HEK293 (cell line): Measurements from ENCODE around the gene MYCN.

Source experiments
- CTCF ChIA-PET: fragments of 350-600 bp; formaldehyde crosslinking; extraction: SDS; loops from one replicate; lab custom pipeline; 2021; ENCODE audit warnings: antibody characterized with exemption; lab: Yijun Ruan, JAX
- POLR2A ChIA-PET: fragments of 300-600 bp; formaldehyde crosslinking; extraction: SDS; loops from one replicate; lab custom pipeline; 2020; ENCODE audit warnings: antibody characterized with exemption, inconsistent platforms; lab: Yijun Ruan, JAX
- H3K27ac ChIP-seq: fragments of 200-500 bp; sonication (Bioruptor generic); 2 replicates; pipeline ENCODE4 v1.5.1; 2014; ENCODE audit warnings: low read depth, low read length, control low read depth, inconsistent platforms; ENCODE audit errors: extremely low read depth
- H3K36me3 ChIP-seq, 2 experiments: fragments of 200-500 bp in 1 of 2; sonication (Bioruptor generic) in 1 of 2; 1 replicate in 1 of 2; 2 replicates in 1 of 2; pipeline ENCODE4 v1.5.1; 2014 to 2017; ENCODE audit warnings: inconsistent platforms in 2 of 2, low read length in 2 of 2; ENCODE audit not compliant: control insufficient read depth in 2 of 2, insufficient read depth in 1 of 2
- H3K4me1 ChIP-seq: fragments of 200-500 bp; sonication (Bioruptor generic); 2 replicates; pipeline ENCODE4 v1.5.1; 2014; ENCODE audit warnings: mild to moderate bottlenecking, low read length, inconsistent platforms; ENCODE audit not compliant: control insufficient read depth, insufficient read depth
- H3K4me3 ChIP-seq: 2 replicates; pipeline ENCODE4 v1.5.1; 2011; ENCODE audit warnings: low read depth, mild to moderate bottlenecking, control low read depth, low read length, moderate library complexity
- H3K9me3 ChIP-seq: fragments of 200-500 bp; sonication (Bioruptor generic); 2 replicates; pipeline ENCODE4 v1.5.1; 2014; ENCODE audit warnings: low read depth, low read length, inconsistent platforms; ENCODE audit not compliant: control insufficient read depth, insufficient read depth
- BCL11B ChIP-seq: fragments of 450-650 bp; formaldehyde crosslinking; IDR thresholded peaks from 2 replicates; pipeline ENCODE4 v1.5.1; 2016; ENCODE audit warnings: low read depth, missing biosample characterization, missing genetic modification characterization
- KLF10 ChIP-seq: fragments of 450-650 bp; IDR thresholded peaks from 2 replicates; pipeline ENCODE4 v1.5.1; 2018; ENCODE audit warnings: missing biosample characterization, mild to moderate bottlenecking, missing genetic modification characterization
- MEIS1 ChIP-seq: sonication (generic); formaldehyde crosslinking; IDR thresholded peaks from 2 replicates; pipeline ENCODE4 v1.8.1; 2022; ENCODE audit warnings: missing genetic modification reagents, mild to moderate bottlenecking, borderline replicate concordance
- SALL2 ChIP-seq: fragments of 450-650 bp; formaldehyde crosslinking; IDR thresholded peaks from 2 replicates; pipeline ENCODE4 v1.5.0; 2017; ENCODE audit warnings: missing biosample characterization, mild to moderate bottlenecking, missing genetic modification characterization, borderline replicate concordance
- YY1 ChIP-seq: fragments of 450-650 bp; formaldehyde crosslinking; IDR thresholded peaks from 2 replicates; pipeline ENCODE4 v1.5.1; 2018; ENCODE audit warnings: missing biosample characterization, missing genetic modification characterization
- YY2 ChIP-seq: fragments of 450-650 bp; formaldehyde crosslinking; IDR thresholded peaks from 2 replicates; pipeline ENCODE4 v1.5.1; 2016; ENCODE audit warnings: missing biosample characterization, missing genetic modification characterization
- ZBTB21 ChIP-seq: fragments of 450-650 bp; formaldehyde crosslinking; IDR thresholded peaks from 2 replicates; pipeline ENCODE4 v1.5.1; 2017; ENCODE audit warnings: missing biosample characterization, missing genetic modification characterization
- ZBTB48 ChIP-seq: fragments of 450-650 bp; formaldehyde crosslinking; IDR thresholded peaks from 2 replicates; pipeline ENCODE4 v1.5.1; 2016; ENCODE audit warnings: missing biosample characterization, missing genetic modification characterization
- ZBTB7A ChIP-seq: fragments of 450-650 bp; formaldehyde crosslinking; IDR thresholded peaks from 2 replicates; pipeline ENCODE4 v1.5.1; 2016; ENCODE audit warnings: low read depth, missing biosample characterization, missing genetic modification characterization
- ZFP3 ChIP-seq: fragments of 450-650 bp; formaldehyde crosslinking; IDR thresholded peaks from 2 replicates; pipeline ENCODE4 v1.5.1; 2016; ENCODE audit warnings: low read depth, missing biosample characterization, missing genetic modification characterization
- ZNF112 ChIP-seq: fragments of 450-650 bp; formaldehyde crosslinking; IDR thresholded peaks from 2 replicates; pipeline ENCODE4 v1.5.0; 2017; ENCODE audit warnings: missing biosample characterization, missing genetic modification characterization
- ZNF132 ChIP-seq: fragments of 450-650 bp; formaldehyde crosslinking; IDR thresholded peaks from 2 replicates; pipeline ENCODE4 v1.5.1; 2017; ENCODE audit warnings: missing biosample characterization, missing genetic modification characterization, borderline replicate concordance
- ZNF140 ChIP-seq: fragments of 450-650 bp; formaldehyde crosslinking; IDR thresholded peaks from 2 replicates; pipeline ENCODE4 v1.5.1; 2016; ENCODE audit warnings: missing biosample characterization, missing genetic modification characterization
- ZNF19 ChIP-seq: fragments of 450-650 bp; formaldehyde crosslinking; IDR thresholded peaks from 2 replicates; pipeline ENCODE4; 2016; ENCODE audit warnings: missing biosample characterization, missing genetic modification characterization, low read depth
- ZNF394 ChIP-seq: fragments of 450-650 bp; formaldehyde crosslinking; IDR thresholded peaks from 2 replicates; pipeline ENCODE4 v1.5.1; 2016; ENCODE audit warnings: missing biosample characterization, missing genetic modification characterization, mild to moderate bottlenecking, moderate library complexity, borderline replicate concordance
- ZNF48 ChIP-seq: fragments of 450-650 bp; formaldehyde crosslinking; IDR thresholded peaks from 2 replicates; pipeline ENCODE4 v1.5.1; 2016; ENCODE audit warnings: missing biosample characterization, missing genetic modification characterization
- ZNF549 ChIP-seq: fragments of 450-650 bp; IDR thresholded peaks from 2 replicates; pipeline ENCODE4 v1.5.1; 2018; ENCODE audit warnings: missing biosample characterization, missing genetic modification characterization, mild to moderate bottlenecking, inconsistent platforms, moderate library complexity
- ZNF561 ChIP-seq: fragments of 450-650 bp; IDR thresholded peaks from 2 replicates; pipeline ENCODE4 v1.5.1; 2018; ENCODE audit warnings: missing biosample characterization, missing genetic modification characterization, borderline replicate concordance
- ZNF621 ChIP-seq: fragments of 450-650 bp; formaldehyde crosslinking; IDR thresholded peaks from 2 replicates; pipeline ENCODE4 v1.5.1; 2017; ENCODE audit warnings: missing biosample characterization, missing genetic modification characterization
- ZNF629 ChIP-seq: fragments of 450-650 bp; formaldehyde crosslinking; IDR thresholded peaks from 2 replicates; pipeline ENCODE4 v1.5.1; 2017; ENCODE audit warnings: missing biosample characterization, missing genetic modification characterization
- ZNF837 ChIP-seq: fragments of 450-650 bp; formaldehyde crosslinking; IDR thresholded peaks from 2 replicates; pipeline ENCODE4 v1.5.1; 2016; ENCODE audit warnings: missing biosample characterization, missing genetic modification characterization
- TF ChIP-seq, protein P1 (sequence below): fragments of 450-650 bp; formaldehyde crosslinking; IDR thresholded peaks from 2 replicates; pipeline ENCODE4 v1.5.1; 2016; ENCODE audit warnings: missing biosample characterization, missing genetic modification characterization
- TF ChIP-seq, protein P2 (sequence below): fragments of 450-650 bp; formaldehyde crosslinking; IDR thresholded peaks from 2 replicates; pipeline ENCODE4 v1.5.1; 2016; ENCODE audit warnings: missing biosample characterization, missing genetic modification characterization
- TF ChIP-seq, protein P3 (sequence below): fragments of 450-650 bp; formaldehyde crosslinking; IDR thresholded peaks from 2 replicates; pipeline ENCODE4 v1.5.1; 2016; ENCODE audit warnings: missing biosample characterization, missing genetic modification characterization
- TF ChIP-seq, protein P4 (sequence below): fragments of 450-650 bp; formaldehyde crosslinking; IDR thresholded peaks from 2 replicates; pipeline ENCODE4 v1.5.1; 2016; ENCODE audit warnings: missing biosample characterization, missing genetic modification characterization
- TF ChIP-seq, protein P5 (sequence below): fragments of 450-650 bp; formaldehyde crosslinking; IDR thresholded peaks from 2 replicates; pipeline ENCODE4 v1.5.1; 2016; ENCODE audit warnings: missing biosample characterization, missing genetic modification characterization

Gene MYCN

DNA sequence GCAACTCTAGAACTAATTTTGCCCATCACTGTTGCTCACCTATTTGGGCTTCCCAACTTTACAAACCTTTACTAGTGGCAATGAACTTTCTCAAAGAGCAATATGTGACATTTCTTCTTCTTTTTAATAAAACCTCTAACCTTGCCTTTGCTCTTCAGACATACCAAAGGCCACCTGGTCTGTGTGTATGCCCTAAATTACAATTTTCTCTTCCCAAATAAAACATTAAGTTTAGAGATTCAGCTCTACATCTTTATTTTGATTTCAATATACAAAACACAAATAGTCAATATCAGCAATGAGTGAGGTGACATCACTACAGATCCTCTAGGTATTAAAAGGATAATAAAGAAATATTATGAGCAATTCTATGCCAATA, 35.1 kb upstream of the MYCN start:
- ChIA-PET CTCF (interaction anchor here (0.6 to 0.8 kb wide), 2 partner anchors 268 to 301 kb away, joined by 3 to 6 read pairs; no protein-coding TSS in a partner anchor), POLR2A (no interaction called here)
- H3K9me3 ChIP-seq: no peaks in the 10 kb centered on the region
- H3K4me1 ChIP-seq: no peaks in the 10 kb centered on the region
- H3K27ac ChIP-seq: no peak overlapping the region
- no peaks in the 10 kb centered on the region for H3K36me3 ChIP-seq
- no peak overlapping the region for H3K4me3 ChIP-seq
- TF ChIP-seq, protein P1, sequence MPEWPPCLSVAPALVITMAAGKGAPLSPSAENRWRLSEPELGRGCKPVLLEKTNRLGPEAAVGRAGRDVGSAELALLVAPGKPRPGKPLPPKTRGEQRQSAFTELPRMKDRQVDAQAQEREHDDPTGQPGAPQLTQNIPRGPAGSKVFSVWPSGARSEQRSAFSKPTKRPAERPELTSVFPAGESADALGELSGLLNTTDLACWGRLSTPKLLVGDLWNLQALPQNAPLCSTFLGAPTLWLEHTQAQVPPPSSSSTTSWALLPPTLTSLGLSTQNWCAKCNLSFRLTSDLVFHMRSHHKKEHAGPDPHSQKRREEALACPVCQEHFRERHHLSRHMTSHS (tag by site-specific recombination): no peak
- TF ChIP-seq YY2 (tag by site-specific recombination) (no peak), ZNF621 (tag by site-specific recombination) (no peak), ZBTB7A (tag by site-specific recombination) (no peak), ZNF549 (tag by site-specific recombination) (no peak), MEIS1 (CRISPR knock-in tag) (no peak), ZNF19 (tag by site-specific recombination) (no peak), ZNF132 (tag by site-specific recombination) (no peak), ZNF561 (tag by site-specific recombination) (no peak), YY1 (tag by site-specific recombination) (no peak), ZNF112 (tag by site-specific recombination) (no peak), ZNF394 (tag by site-specific recombination) (no peak), ZBTB48 (tag by site-specific recombination) (no peak), BCL11B (no peak), ZFP3 (no peak), SALL2 (no peak), ZNF48 (tag by site-specific recombination) (no peak), ZBTB21 (tag by site-specific recombination) (no peak)
- TF ChIP-seq, protein P2, sequence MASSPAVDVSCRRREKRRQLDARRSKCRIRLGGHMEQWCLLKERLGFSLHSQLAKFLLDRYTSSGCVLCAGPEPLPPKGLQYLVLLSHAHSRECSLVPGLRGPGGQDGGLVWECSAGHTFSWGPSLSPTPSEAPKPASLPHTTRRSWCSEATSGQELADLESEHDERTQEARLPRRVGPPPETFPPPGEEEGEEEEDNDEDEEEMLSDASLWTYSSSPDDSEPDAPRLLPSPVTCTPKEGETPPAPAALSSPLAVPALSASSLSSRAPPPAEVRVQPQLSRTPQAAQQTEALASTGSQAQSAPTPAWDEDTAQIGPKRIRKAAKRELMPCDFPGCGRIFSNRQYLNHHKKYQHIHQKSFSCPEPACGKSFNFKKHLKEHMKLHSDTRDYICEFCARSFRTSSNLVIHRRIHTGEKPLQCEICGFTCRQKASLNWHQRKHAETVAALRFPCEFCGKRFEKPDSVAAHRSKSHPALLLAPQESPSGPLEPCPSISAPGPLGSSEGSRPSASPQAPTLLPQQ (tag by site-specific recombination): no peak
- TF ChIP-seq, protein P3, sequence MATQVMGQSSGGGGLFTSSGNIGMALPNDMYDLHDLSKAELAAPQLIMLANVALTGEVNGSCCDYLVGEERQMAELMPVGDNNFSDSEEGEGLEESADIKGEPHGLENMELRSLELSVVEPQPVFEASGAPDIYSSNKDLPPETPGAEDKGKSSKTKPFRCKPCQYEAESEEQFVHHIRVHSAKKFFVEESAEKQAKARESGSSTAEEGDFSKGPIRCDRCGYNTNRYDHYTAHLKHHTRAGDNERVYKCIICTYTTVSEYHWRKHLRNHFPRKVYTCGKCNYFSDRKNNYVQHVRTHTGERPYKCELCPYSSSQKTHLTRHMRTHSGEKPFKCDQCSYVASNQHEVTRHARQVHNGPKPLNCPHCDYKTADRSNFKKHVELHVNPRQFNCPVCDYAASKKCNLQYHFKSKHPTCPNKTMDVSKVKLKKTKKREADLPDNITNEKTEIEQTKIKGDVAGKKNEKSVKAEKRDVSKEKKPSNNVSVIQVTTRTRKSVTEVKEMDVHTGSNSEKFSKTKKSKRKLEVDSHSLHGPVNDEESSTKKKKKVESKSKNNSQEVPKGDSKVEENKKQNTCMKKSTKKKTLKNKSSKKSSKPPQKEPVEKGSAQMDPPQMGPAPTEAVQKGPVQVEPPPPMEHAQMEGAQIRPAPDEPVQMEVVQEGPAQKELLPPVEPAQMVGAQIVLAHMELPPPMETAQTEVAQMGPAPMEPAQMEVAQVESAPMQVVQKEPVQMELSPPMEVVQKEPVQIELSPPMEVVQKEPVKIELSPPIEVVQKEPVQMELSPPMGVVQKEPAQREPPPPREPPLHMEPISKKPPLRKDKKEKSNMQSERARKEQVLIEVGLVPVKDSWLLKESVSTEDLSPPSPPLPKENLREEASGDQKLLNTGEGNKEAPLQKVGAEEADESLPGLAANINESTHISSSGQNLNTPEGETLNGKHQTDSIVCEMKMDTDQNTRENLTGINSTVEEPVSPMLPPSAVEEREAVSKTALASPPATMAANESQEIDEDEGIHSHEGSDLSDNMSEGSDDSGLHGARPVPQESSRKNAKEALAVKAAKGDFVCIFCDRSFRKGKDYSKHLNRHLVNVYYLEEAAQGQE (tag by site-specific recombination): no peak

DNA sequence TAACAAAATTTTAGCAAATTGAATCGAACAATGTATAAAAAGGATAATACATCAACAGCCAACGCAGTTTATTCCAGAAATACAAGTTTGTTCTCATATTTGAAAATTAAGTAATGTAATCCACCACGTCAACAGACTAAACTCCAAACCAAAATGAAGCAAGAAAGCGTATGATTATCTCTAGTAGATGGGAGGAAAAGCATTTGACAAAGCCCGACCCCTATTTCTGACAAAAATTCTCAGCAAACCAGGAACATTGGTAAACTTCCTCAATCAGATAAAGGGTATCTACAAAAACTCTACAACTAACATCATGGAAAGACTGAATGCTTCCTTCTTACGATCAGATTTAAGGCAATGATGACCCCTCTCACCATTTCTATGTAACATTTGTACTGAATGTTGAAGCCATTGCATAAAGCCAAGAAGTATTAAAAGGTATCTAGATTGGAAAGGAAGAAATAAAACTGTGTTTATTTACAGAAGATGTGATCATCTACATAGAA, 34.3 kb upstream of the MYCN start:
- CTCF ChIA-PET: interaction anchor here (0.6 to 1.9 kb wide), 3 partner anchors 34 to 300 kb away, joined by 3 to 6 read pairs (median 4); partner anchors contain the start of gene MYCN
- H3K9me3 ChIP-seq: no peaks in the 10 kb centered on the region
- POLR2A ChIA-PET: no interaction called here
- no peak for TF ChIP-seq ZNF837 (tag by site-specific recombination)
- TF ChIP-seq, protein P4, sequence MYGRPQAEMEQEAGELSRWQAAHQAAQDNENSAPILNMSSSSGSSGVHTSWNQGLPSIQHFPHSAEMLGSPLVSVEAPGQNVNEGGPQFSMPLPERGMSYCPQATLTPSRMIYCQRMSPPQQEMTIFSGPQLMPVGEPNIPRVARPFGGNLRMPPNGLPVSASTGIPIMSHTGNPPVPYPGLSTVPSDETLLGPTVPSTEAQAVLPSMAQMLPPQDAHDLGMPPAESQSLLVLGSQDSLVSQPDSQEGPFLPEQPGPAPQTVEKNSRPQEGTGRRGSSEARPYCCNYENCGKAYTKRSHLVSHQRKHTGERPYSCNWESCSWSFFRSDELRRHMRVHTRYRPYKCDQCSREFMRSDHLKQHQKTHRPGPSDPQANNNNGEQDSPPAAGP (tag by site-specific recombination): no peak
- no peak for TF ChIP-seq ZNF140
- TF ChIP-seq, protein P5, sequence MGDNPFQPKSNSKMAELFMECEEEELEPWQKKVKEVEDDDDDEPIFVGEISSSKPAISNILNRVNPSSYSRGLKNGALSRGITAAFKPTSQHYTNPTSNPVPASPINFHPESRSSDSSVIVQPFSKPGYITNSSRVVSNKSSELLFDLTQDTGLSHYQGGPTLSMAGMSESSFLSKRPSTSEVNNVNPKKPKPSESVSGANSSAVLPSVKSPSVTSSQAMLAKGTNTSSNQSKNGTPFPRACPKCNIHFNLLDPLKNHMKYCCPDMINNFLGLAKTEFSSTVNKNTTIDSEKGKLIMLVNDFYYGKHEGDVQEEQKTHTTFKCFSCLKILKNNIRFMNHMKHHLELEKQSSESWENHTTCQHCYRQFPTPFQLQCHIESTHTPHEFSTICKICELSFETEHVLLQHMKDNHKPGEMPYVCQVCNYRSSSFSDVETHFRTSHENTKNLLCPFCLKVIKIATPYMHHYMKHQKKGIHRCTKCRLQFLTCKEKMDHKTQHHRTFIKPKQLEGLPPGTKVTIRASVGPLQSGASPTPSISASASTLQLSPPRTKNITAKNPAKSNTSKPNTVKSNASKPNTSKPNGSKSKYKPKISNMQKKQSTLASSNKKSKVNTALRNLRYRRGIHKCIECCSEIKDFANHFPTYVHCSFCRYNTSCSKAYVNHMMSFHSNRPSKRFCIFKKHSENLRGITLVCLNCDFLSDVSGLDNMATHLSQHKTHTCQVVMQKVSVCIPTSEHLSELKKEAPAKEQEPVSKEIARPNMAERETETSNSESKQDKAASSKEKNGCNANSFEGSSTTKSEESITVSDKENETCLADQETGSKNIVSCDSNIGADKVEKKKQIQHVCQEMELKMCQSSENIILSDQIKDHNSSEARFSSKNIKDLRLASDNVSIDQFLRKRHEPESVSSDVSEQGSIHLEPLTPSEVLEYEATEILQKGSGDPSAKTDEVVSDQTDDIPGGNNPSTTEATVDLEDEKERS (tag by site-specific recombination): no peak
- no peak for TF ChIP-seq KLF10 (tag by site-specific recombination)
- TF ChIP-seq YY2 (tag by site-specific recombination): no peak
- no peak for TF ChIP-seq ZNF629 (tag by site-specific recombination)
- H3K4me1 ChIP-seq: no peaks in the 10 kb centered on the region
- H3K27ac ChIP-seq: no peak overlapping the region
- no peaks in the 10 kb centered on the region for H3K36me3 ChIP-seq
- no peak overlapping the region for H3K4me3 ChIP-seq
